OCI-LY1 (cell line): Measurements from ENCODE around the gene PKMYT1.

ENCODE experiments used
- H2AFZ ChIP-seq: fragments of 200-600 bp; sonication (generic), shearing (Covaris generic); 2 replicates; pipeline ENCODE4 v1.6.0; 2014; ENCODE audit warnings: antibody characterized with exemption, mild to moderate bottlenecking, low read length
- H3F3A ChIP-seq: fragments of 200-600 bp; sonication (generic), shearing (Covaris generic); 2 replicates; pipeline ENCODE4 v1.6.0; 2014; ENCODE audit warnings: mild to moderate bottlenecking, antibody characterized with exemption, low read length, moderate library complexity; ENCODE audit not compliant: insufficient read depth
- H3K27ac ChIP-seq: fragments of 200-600 bp; sonication (generic); 2 replicates; pipeline ENCODE4 v1.5.1; 2014; ENCODE audit warnings: low read length, mixed run types, mild to moderate bottlenecking, low read depth; ENCODE audit not compliant: poor library complexity, severe bottlenecking
- H3K27me3 ChIP-seq: fragments of 200-600 bp; sonication (generic); 2 replicates; pipeline ENCODE4 v1.6.0; 2014; ENCODE audit warnings: antibody characterized with exemption, mild to moderate bottlenecking, low read length, moderate library complexity; ENCODE audit not compliant: insufficient read depth
- H3K36me3 ChIP-seq: fragments of 200-600 bp; sonication (generic); 2 replicates; pipeline ENCODE4 v1.6.1; 2014; ENCODE audit warnings: mild to moderate bottlenecking, antibody characterized with exemption, low read length, moderate library complexity, mixed read lengths; ENCODE audit not compliant: insufficient read depth
- H3K4me1 ChIP-seq: fragments of 200-600 bp; sonication (generic); 2 replicates; pipeline ENCODE4 v1.5.1; 2014; ENCODE audit warnings: mild to moderate bottlenecking, low read length, moderate library complexity; ENCODE audit not compliant: insufficient read depth, severe bottlenecking
- H3K4me2 ChIP-seq: fragments of 200-600 bp; sonication (generic), shearing (Covaris generic); 2 replicates; pipeline ENCODE4 v1.6.1; 2014; ENCODE audit warnings: low read length
- H3K4me3 ChIP-seq: fragments of 200-600 bp; sonication (generic); 2 replicates; pipeline ENCODE4 v1.5.1; 2014; ENCODE audit warnings: low read length, low read depth, mild to moderate bottlenecking, mixed read lengths; ENCODE audit not compliant: poor library complexity, severe bottlenecking
- H3K79me2 ChIP-seq: fragments of 200-600 bp; shearing (Covaris generic); 2 replicates; pipeline ENCODE4 v1.6.1; 2016; ENCODE audit warnings: mixed run types, low read length, mixed read lengths; ENCODE audit not compliant: insufficient read depth
- H3K9ac ChIP-seq: fragments of 200-600 bp; sonication (generic), shearing (Covaris generic); 2 replicates; pipeline ENCODE4 v1.6.1; 2014; ENCODE audit warnings: mild to moderate bottlenecking, low read length, mixed read lengths
- H3K9me2 ChIP-seq: fragments of 200-600 bp; sonication (generic), shearing (Covaris generic); 2 replicates; pipeline ENCODE4 v1.6.1; 2014; ENCODE audit warnings: low read depth, mild to moderate bottlenecking, low read length, mixed read lengths
- H3K9me3 ChIP-seq: fragments of 200-600 bp; shearing (Covaris generic); 2 replicates; pipeline ENCODE4 v1.6.1; 2014; ENCODE audit warnings: low read length, mixed read lengths
- H4K20me1 ChIP-seq: fragments of 200-600 bp; sonication (generic), shearing (Covaris generic); 2 replicates; pipeline ENCODE4 v1.6.0; 2016; ENCODE audit warnings: mild to moderate bottlenecking, low read length; ENCODE audit not compliant: insufficient read depth
- CTCF ChIP-seq: fragments of 200-600 bp; sonication (generic), shearing (Covaris generic); IDR thresholded peaks from 2 replicates; pipeline ENCODE4 v1.5.1; 2017; ENCODE audit warnings: mild to moderate bottlenecking, antibody characterized with exemption, low read length, moderate library complexity, mixed read lengths
- EZH2 ChIP-seq: fragments of 200-600 bp; sonication (generic), shearing (Covaris generic); IDR thresholded peaks from 2 replicates; pipeline ENCODE4 v1.8.0; 2017; ENCODE audit warnings: borderline replicate concordance, mixed run types, mild to moderate bottlenecking, antibody characterized with exemption, low read length, moderate library complexity, mixed read lengths

Gene PKMYT1

GRCh38 chr16:3013491-3013951, 33.3 kb upstream of the PKMYT1 start:
- Histone ChIP-seq H3K79me2 (no peaks in the 10 kb centered on the region), H3K27me3 (peaks cover 22% of the 10 kb centered on the region), H2AFZ (no peak overlapping the region), H3K4me2 (no peak overlapping the region), H3K9me3 (no peaks in the 10 kb centered on the region), H3K4me1 (peaks cover 8% of the 10 kb centered on the region), H4K20me1 (no peaks in the 10 kb centered on the region), H3K4me3 (no peak overlapping the region), H3K36me3 (no peaks in the 10 kb centered on the region), H3K27ac (no peak overlapping the region), H3F3A (no peaks in the 10 kb centered on the region), H3K9ac (no peak overlapping the region), H3K9me2 (no peaks in the 10 kb centered on the region)
- TF ChIP-seq EZH2 (no peak), CTCF (no peak)

GRCh38 chr16:3012828-3013420, 32.7 kb upstream of the PKMYT1 start, which contains the start of gene CLDN9:
CLDN9 (plus strand) TSS chr16:3012923; CDS start chr16:3013363, 440 bp downstream.
- Histone ChIP-seq H3F3A (no peaks in the 10 kb centered on the region), H3K79me2 (no peaks in the 10 kb centered on the region), H3K9me2 (no peaks in the 10 kb centered on the region), H4K20me1 (no peaks in the 10 kb centered on the region), H2AFZ (no peak within 1 kb of the TSS), H3K4me3 (no peak within 1 kb of the TSS), H3K27me3 (peaks cover 28% of the 10 kb centered on the region), H3K36me3 (no peaks in the 10 kb centered on the region), H3K9me3 (no peaks in the 10 kb centered on the region), H3K4me1 (peaks cover 2% of the 10 kb centered on the region), H3K9ac (no peak within 1 kb of the TSS), H3K4me2 (no peak within 1 kb of the TSS), H3K27ac (no peak within 1 kb of the TSS)
- TF ChIP-seq EZH2, result no peak
- TF ChIP-seq CTCF, result no peak

GRCh38 chr16:3012246-3012645, 32.0 kb upstream of the PKMYT1 start:
- H3K4me3 ChIP-seq, result no peak overlapping the region
- H3K9ac ChIP-seq, result no peak overlapping the region
- H4K20me1 ChIP-seq, result no peaks in the 10 kb centered on the region
- H3K4me2 ChIP-seq, result no peak overlapping the region
- H3K79me2 ChIP-seq, result no peaks in the 10 kb centered on the region
- TF ChIP-seq EZH2 (no peak), CTCF (no peak)
- H3K36me3 ChIP-seq, result no peaks in the 10 kb centered on the region
- H2AFZ ChIP-seq, result no peak overlapping the region
- peaks cover 33% of the 10 kb centered on the region for H3K27me3 ChIP-seq
- no peaks in the 10 kb centered on the region for H3K9me3 ChIP-seq
- no peak overlapping the region for H3K27ac ChIP-seq
- H3F3A ChIP-seq, result no peaks in the 10 kb centered on the region
- no peaks in the 10 kb centered on the region for H3K4me1 ChIP-seq
- H3K9me2 ChIP-seq, result no peaks in the 10 kb centered on the region
